ENCODE results near the gene TRAF3IP1. TPM values are rescaled to one million over a fixed set of nuclear protein-coding genes. Genes with fewer than 3 reads are reported as not detected.

Gene TRAF3IP1
- total and polyA plus RNA-seq, 2 of the 13 experiments (the other 11 are each of a cell fraction or from before 2014, with no cell fraction given) = 4.1 to 12.9 TPM

DNA sequence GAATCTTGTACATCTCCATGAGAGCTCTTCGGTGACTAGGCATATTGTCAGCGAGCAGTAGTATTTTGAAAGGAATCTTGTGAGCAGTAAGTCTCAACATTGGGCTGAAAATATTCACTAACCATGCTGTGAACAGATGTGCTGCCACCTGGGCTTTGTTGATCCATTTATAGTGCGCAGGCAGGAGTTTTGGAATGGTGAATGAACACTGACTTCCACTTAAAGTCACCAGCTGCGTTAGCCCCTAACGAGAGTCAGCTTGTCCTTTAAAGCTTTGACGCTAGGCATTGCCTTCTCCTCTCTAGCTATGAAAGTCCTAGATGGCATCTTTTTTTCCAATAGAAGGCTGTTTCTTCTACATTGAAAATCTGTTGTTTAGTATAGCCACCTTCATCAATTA, 110.5 kb downstream of the TRAF3IP1 start:
- no TSS peak for BruUV-seq (replicated peaks)
- H3K4me2 ChIP-seq (ENCODE audit: low read depth, low read length) = no peak overlapping the region
- H3K4me1 ChIP-seq (ENCODE audit: insufficient read depth, low read length) = peaks cover 79% of the 10 kb centered on the region
- no peak overlapping the region for H3K9ac ChIP-seq (ENCODE audit: insufficient read depth, low read depth, low read length)
- TF ChIP-seq, protein P1, sequence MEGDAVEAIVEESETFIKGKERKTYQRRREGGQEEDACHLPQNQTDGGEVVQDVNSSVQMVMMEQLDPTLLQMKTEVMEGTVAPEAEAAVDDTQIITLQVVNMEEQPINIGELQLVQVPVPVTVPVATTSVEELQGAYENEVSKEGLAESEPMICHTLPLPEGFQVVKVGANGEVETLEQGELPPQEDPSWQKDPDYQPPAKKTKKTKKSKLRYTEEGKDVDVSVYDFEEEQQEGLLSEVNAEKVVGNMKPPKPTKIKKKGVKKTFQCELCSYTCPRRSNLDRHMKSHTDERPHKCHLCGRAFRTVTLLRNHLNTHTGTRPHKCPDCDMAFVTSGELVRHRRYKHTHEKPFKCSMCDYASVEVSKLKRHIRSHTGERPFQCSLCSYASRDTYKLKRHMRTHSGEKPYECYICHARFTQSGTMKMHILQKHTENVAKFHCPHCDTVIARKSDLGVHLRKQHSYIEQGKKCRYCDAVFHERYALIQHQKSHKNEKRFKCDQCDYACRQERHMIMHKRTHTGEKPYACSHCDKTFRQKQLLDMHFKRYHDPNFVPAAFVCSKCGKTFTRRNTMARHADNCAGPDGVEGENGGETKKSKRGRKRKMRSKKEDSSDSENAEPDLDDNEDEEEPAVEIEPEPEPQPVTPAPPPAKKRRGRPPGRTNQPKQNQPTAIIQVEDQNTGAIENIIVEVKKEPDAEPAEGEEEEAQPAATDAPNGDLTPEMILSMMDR (CRISPR knock-in tag; IDR thresholded peaks at IDR 0.05) = no peak
- TF ChIP-seq PRPF4 (IDR thresholded peaks at IDR 0.05; ENCODE audit: low read depth, low read length, poor library complexity, severe bottlenecking) (no peak), PCBP1 (IDR thresholded peaks at IDR 0.05; ENCODE audit: borderline replicate concordance, low read depth, low read length) (no peak), RFX1 (IDR thresholded peaks at IDR 0.05) (no peak), ZNF329 (CRISPR knock-in tag; IDR thresholded peaks at IDR 0.05; ENCODE audit: low read depth) (no peak), TEAD2 (CRISPR knock-in tag; IDR thresholded peaks at IDR 0.05) (no peak), JUND (CRISPR knock-in tag; IDR thresholded peaks at IDR 0.05) (no peak), HDAC6 (IDR thresholded peaks at IDR 0.05; ENCODE audit: low read depth, low read length) (no peak), ASH2L (IDR thresholded peaks at IDR 0.05; ENCODE audit: insufficient read length, low read depth, low read length) (no peak), ZNF792 (CRISPR knock-in tag; IDR thresholded peaks at IDR 0.05) (no peak), ZNF772 (CRISPR knock-in tag; IDR thresholded peaks at IDR 0.05) (no peak)
- TF ChIP-seq, protein P2, sequence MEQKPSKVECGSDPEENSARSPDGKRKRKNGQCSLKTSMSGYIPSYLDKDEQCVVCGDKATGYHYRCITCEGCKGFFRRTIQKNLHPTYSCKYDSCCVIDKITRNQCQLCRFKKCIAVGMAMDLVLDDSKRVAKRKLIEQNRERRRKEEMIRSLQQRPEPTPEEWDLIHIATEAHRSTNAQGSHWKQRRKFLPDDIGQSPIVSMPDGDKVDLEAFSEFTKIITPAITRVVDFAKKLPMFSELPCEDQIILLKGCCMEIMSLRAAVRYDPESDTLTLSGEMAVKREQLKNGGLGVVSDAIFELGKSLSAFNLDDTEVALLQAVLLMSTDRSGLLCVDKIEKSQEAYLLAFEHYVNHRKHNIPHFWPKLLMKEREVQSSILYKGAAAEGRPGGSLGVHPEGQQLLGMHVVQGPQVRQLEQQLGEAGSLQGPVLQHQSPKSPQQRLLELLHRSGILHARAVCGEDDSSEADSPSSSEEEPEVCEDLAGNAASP (CRISPR knock-in tag; IDR thresholded peaks at IDR 0.05; ENCODE audit: borderline replicate concordance) = no peak
- TF ChIP-seq, protein P3, sequence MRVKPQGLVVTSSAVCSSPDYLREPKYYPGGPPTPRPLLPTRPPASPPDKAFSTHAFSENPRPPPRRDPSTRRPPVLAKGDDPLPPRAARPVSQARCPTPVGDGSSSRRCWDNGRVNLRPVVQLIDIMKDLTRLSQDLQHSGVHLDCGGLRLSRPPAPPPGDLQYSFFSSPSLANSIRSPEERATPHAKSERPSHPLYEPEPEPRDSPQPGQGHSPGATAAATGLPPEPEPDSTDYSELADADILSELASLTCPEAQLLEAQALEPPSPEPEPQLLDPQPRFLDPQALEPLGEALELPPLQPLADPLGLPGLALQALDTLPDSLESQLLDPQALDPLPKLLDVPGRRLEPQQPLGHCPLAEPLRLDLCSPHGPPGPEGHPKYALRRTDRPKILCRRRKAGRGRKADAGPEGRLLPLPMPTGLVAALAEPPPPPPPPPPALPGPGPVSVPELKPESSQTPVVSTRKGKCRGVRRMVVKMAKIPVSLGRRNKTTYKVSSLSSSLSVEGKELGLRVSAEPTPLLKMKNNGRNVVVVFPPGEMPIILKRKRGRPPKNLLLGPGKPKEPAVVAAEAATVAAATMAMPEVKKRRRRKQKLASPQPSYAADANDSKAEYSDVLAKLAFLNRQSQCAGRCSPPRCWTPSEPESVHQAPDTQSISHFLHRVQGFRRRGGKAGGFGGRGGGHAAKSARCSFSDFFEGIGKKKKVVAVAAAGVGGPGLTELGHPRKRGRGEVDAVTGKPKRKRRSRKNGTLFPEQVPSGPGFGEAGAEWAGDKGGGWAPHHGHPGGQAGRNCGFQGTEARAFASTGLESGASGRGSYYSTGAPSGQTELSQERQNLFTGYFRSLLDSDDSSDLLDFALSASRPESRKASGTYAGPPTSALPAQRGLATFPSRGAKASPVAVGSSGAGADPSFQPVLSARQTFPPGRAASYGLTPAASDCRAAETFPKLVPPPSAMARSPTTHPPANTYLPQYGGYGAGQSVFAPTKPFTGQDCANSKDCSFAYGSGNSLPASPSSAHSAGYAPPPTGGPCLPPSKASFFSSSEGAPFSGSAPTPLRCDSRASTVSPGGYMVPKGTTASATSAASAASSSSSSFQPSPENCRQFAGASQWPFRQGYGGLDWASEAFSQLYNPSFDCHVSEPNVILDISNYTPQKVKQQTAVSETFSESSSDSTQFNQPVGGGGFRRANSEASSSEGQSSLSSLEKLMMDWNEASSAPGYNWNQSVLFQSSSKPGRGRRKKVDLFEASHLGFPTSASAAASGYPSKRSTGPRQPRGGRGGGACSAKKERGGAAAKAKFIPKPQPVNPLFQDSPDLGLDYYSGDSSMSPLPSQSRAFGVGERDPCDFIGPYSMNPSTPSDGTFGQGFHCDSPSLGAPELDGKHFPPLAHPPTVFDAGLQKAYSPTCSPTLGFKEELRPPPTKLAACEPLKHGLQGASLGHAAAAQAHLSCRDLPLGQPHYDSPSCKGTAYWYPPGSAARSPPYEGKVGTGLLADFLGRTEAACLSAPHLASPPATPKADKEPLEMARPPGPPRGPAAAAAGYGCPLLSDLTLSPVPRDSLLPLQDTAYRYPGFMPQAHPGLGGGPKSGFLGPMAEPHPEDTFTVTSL (CRISPR knock-in tag; IDR thresholded peaks at IDR 0.05; ENCODE audit: borderline replicate concordance) = no peak
- TF ChIP-seq, protein P4, sequence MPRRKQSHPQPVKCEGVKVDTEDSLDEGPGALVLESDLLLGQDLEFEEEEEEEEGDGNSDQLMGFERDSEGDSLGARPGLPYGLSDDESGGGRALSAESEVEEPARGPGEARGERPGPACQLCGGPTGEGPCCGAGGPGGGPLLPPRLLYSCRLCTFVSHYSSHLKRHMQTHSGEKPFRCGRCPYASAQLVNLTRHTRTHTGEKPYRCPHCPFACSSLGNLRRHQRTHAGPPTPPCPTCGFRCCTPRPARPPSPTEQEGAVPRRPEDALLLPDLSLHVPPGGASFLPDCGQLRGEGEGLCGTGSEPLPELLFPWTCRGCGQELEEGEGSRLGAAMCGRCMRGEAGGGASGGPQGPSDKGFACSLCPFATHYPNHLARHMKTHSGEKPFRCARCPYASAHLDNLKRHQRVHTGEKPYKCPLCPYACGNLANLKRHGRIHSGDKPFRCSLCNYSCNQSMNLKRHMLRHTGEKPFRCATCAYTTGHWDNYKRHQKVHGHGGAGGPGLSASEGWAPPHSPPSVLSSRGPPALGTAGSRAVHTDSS (CRISPR knock-in tag; conservative IDR thresholded peaks at IDR 0.05) = no peak
- intact Hi-C loops (cut with micrococcal nuclease; ENCODE audit: unreplicated experiment) (no loop called here), in situ Hi-C loops (cut with HindIII; ENCODE audit: extremely low pct_ligation_motif_present, low pct_unique_long_range_greater_than_20kb) (no loop called here)
- ATAC-seq (no peak), DNase-seq (ENCODE audit: low spot score) (no peak), FAIRE-seq (no peak)
- H3K36me3 ChIP-seq (replicated peaks in 1 of 2; ENCODE audit: control insufficient read depth in 1 of 2, insufficient read depth in 2 of 2, low read length in 2 of 2) = peaks cover 24 to 39% of the 10 kb centered on the region in 2 experiments
- no peak overlapping the region for H3K27ac ChIP-seq (ENCODE audit: extremely low read length, insufficient read depth, low read length)
- no peaks in the 10 kb centered on the region for H3K9me3 ChIP-seq (ENCODE audit: low read length)
- ChIA-PET CTCF (ENCODE audit: low intra/inter-chr PET ratio, low total read pairs) (no interaction called here), POLR2A (interaction anchor here (1.9 kb wide), 1 partner anchor 11 kb away, joined by 7 read pairs; no protein-coding TSS in a partner anchor)
- 99% methylated on average over 6 of the region's 6 CpGs for WGBS (ENCODE audit: low lambda C conversion rate)
- H3K27me3 ChIP-seq (ENCODE audit: control insufficient read depth in 1 of 2, insufficient read depth in 2 of 2, low read length in 2 of 2) = no peaks in the 10 kb centered on the region; a peak in 1 of 5 replicates
- peaks cover 28% of the 10 kb centered on the region for H4K20me1 ChIP-seq (ENCODE audit: insufficient read depth, low read length)
- H3K4me3 ChIP-seq (replicated peaks in 1 of 3; ENCODE audit: insufficient read depth in 1 of 3, low read depth in 2 of 3, low read length in 3 of 3) = no peak overlapping the region
- no peak overlapping the region for H2AFZ ChIP-seq (ENCODE audit: low read length)
- H3K79me2 ChIP-seq (ENCODE audit: insufficient read depth, low read length) = peaks cover 86% of the 10 kb centered on the region
